ENCODE measurements around the gene TMEM82.

The TMEM82 gene

GRCh38 chr1:15702722-15703550 is 39.4 kb upstream of the TMEM82 start:
- Histone ChIP-seq H3K27me3 (ENCODE audit: insufficient read depth, low read length, poor library complexity) (no peaks in the 10 kb centered on the region), H3K9me3 (ENCODE audit: insufficient read depth, low read length, severe bottlenecking) (no peaks in the 10 kb centered on the region), H2AFZ (ENCODE audit: low read depth, low read length) (no peak overlapping the region), H3K4me3 (ENCODE audit: low read depth in 1 of 2, low read length in 2 of 2) (no peak overlapping the region), H3K27ac (ENCODE audit: low read length) (no peak overlapping the region), H3K9ac (ENCODE audit: low read depth, low read length) (no peak overlapping the region), H4K20me1 (ENCODE audit: insufficient read depth, low read length) (peaks cover 34% of the 10 kb centered on the region), H3K36me3 (ENCODE audit: insufficient read depth, low read length) (peaks cover 18% of the 10 kb centered on the region), H3K4me2 (ENCODE audit: insufficient read depth, low read length) (no peak overlapping the region), H3K4me1 (ENCODE audit: insufficient read depth, low read length) (no peaks in the 10 kb centered on the region), H3K79me2 (ENCODE audit: insufficient read depth, low read length) (peaks cover 60% of the 10 kb centered on the region)
- no peak for ATAC-seq (ENCODE audit: insufficient read depth, low read depth)
- no peak for DNase-seq
- TF ChIP-seq, protein P1, sequence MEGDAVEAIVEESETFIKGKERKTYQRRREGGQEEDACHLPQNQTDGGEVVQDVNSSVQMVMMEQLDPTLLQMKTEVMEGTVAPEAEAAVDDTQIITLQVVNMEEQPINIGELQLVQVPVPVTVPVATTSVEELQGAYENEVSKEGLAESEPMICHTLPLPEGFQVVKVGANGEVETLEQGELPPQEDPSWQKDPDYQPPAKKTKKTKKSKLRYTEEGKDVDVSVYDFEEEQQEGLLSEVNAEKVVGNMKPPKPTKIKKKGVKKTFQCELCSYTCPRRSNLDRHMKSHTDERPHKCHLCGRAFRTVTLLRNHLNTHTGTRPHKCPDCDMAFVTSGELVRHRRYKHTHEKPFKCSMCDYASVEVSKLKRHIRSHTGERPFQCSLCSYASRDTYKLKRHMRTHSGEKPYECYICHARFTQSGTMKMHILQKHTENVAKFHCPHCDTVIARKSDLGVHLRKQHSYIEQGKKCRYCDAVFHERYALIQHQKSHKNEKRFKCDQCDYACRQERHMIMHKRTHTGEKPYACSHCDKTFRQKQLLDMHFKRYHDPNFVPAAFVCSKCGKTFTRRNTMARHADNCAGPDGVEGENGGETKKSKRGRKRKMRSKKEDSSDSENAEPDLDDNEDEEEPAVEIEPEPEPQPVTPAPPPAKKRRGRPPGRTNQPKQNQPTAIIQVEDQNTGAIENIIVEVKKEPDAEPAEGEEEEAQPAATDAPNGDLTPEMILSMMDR (IDR thresholded peaks at IDR 0.05; ENCODE audit: borderline replicate concordance, extremely low read depth, low read length, poor library complexity, severe bottlenecking): no peak

DNA sequence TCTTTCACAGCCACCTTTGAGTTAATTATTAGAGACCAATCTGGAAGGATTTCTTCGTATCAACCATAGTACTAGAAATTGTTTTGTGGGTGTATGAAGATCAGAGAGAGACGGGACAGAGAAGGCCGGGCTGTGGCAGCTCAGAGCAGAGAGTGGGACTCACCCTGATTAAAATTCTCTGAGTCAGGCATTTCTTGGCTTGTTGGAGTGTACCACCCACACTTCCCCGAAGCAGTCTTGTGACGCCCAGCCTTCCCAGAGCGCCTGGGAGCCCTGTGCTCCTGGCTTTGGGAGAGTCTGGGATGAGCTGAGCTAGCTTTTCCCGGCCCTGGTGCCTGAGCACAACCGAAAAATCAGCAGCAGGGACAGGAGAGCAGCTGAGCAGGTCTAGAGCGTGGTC is 38.7 kb upstream of the TMEM82 start:
- Histone ChIP-seq H3K79me2 (ENCODE audit: insufficient read depth, low read length) (peaks cover 59% of the 10 kb centered on the region), H3K9ac (ENCODE audit: low read depth, low read length) (no peak overlapping the region), H4K20me1 (ENCODE audit: insufficient read depth, low read length) (peaks cover 34% of the 10 kb centered on the region), H3K4me3 (ENCODE audit: low read depth in 1 of 2, low read length in 2 of 2) (no peak overlapping the region), H3K36me3 (ENCODE audit: insufficient read depth, low read length) (peaks cover 18% of the 10 kb centered on the region), H3K4me1 (ENCODE audit: insufficient read depth, low read length) (no peaks in the 10 kb centered on the region), H3K27me3 (ENCODE audit: insufficient read depth, low read length, poor library complexity) (no peaks in the 10 kb centered on the region), H3K9me3 (ENCODE audit: insufficient read depth, low read length, severe bottlenecking) (no peaks in the 10 kb centered on the region), H3K27ac (ENCODE audit: low read length) (no peak overlapping the region), H3K4me2 (ENCODE audit: insufficient read depth, low read length) (no peak overlapping the region), H2AFZ (ENCODE audit: low read depth, low read length) (no peak overlapping the region)
- ATAC-seq (ENCODE audit: insufficient read depth, low read depth) (no peak), DNase-seq (no peak)
- no peak for TF ChIP-seq EZH2 (IDR thresholded peaks at IDR 0.05; ENCODE audit: borderline replicate concordance, low read depth, low read length, severe bottlenecking)
- TF ChIP-seq, protein P1 (IDR thresholded peaks at IDR 0.05; ENCODE audit: borderline replicate concordance, extremely low read depth, low read length, poor library complexity, severe bottlenecking): no peak

GRCh38 chr1:15704526-15705183 is 37.6 kb upstream of the TMEM82 start:
- Histone ChIP-seq H3K4me3 (ENCODE audit: low read depth in 1 of 2, low read length in 2 of 2) (no peak overlapping the region), H3K4me1 (ENCODE audit: insufficient read depth, low read length) (no peaks in the 10 kb centered on the region), H3K79me2 (ENCODE audit: insufficient read depth, low read length) (peaks cover 63% of the 10 kb centered on the region), H3K27ac (ENCODE audit: low read length) (no peak overlapping the region; the same call in 1 of the 2 replicates), H3K9me3 (ENCODE audit: insufficient read depth, low read length, severe bottlenecking) (no peaks in the 10 kb centered on the region), H3K4me2 (ENCODE audit: insufficient read depth, low read length) (no peak overlapping the region), H3K9ac (ENCODE audit: low read depth, low read length) (no peak overlapping the region), H2AFZ (ENCODE audit: low read depth, low read length) (no peak overlapping the region), H4K20me1 (ENCODE audit: insufficient read depth, low read length) (peaks cover 43% of the 10 kb centered on the region), H3K27me3 (ENCODE audit: insufficient read depth, low read length, poor library complexity) (no peaks in the 10 kb centered on the region), H3K36me3 (ENCODE audit: insufficient read depth, low read length) (peaks cover 18% of the 10 kb centered on the region)
- TF ChIP-seq, protein P1 (IDR thresholded peaks at IDR 0.05; ENCODE audit: borderline replicate concordance, extremely low read depth, low read length, poor library complexity, severe bottlenecking): no peak
- no peak for TF ChIP-seq EZH2 (IDR thresholded peaks at IDR 0.05; ENCODE audit: borderline replicate concordance, low read depth, low read length, severe bottlenecking)
- ATAC-seq (ENCODE audit: insufficient read depth, low read depth): no peak
- no peak for DNase-seq

All from DND-41 (cell line).